ENCODE measurements around the gene IL9R. TPM values are rescaled to one million over a fixed set of nuclear protein-coding genes. Genes with fewer than 3 reads are reported as not detected.
"Not testable (repeated sequence)": the region's sequence is repeated elsewhere in the genome, so short reads cannot be mapped to it uniquely, and the experiment has no call there.

The IL9R gene
- total and polyA plus RNA-seq, 4 donors, result 0.28 to 1.2 (median 0.51) TPM

GRCh38 chrX:155983326-155983725, 14.2 kb upstream of the IL9R start:
- TF ChIP-seq CTCF (IDR thresholded peaks at IDR 0.05; ENCODE audit: control extremely low read depth, extremely low read depth), result no peak

GRCh38 chrX:155985208-155985607, 12.3 kb upstream of the IL9R start:
- Histone ChIP-seq H3K27me3 (ENCODE audit: control insufficient read depth in 3 of 3, insufficient read depth in 3 of 3, low read length in 2 of 3) (no peaks in the 10 kb centered on the region), H3K4me3 (no peak overlapping the region), H3K36me3 (ENCODE audit: control insufficient read depth in 4 of 4, insufficient read depth in 4 of 4, low read length in 4 of 4) (no peaks in the 10 kb centered on the region), H3K9me3 (ENCODE audit: control insufficient read depth in 4 of 4, insufficient read depth in 3 of 4, low read length in 3 of 4) (peaks cover 1 to 13% (median 7%) of the 10 kb centered on the region in 4 donors), H3K9ac (ENCODE audit: insufficient read depth in 1 of 2, low read length in 2 of 2) (no peak overlapping the region), H3K4me1 (ENCODE audit: control insufficient read depth in 5 of 5, insufficient read depth in 5 of 5, low read length in 5 of 5) (no peaks in the 10 kb centered on the region), H3K27ac (ENCODE audit: low read depth in 1 of 2, low read length in 1 of 2) (no peak overlapping the region)
- ATAC-seq (ENCODE audit: insufficient read depth, low FRiP score) (no peak), DNase-seq (no peak)
- WGBS, 2 donors, result 49 to 56% methylated on average over 2 of the region's 2 CpGs
- no peak for TF ChIP-seq CTCF (IDR thresholded peaks at IDR 0.05; ENCODE audit: control extremely low read depth, extremely low read depth)

More at GRCh38 chrX:155983326-155983725, 14.2 kb upstream of the IL9R start:
- ATAC-seq (ENCODE audit: insufficient read depth, low FRiP score) (no peak), DNase-seq (no peak)
- 74 to 87% methylated on average over 2 of the region's 2 CpGs for WGBS, 2 donors
- H3K4me1 ChIP-seq (ENCODE audit: control insufficient read depth in 5 of 5, insufficient read depth in 5 of 5, low read length in 5 of 5), result no peaks in the 10 kb centered on the region
- peaks cover 0 to 9% (median 6%) of the 10 kb centered on the region in 4 donors for H3K9me3 ChIP-seq (ENCODE audit: control insufficient read depth in 4 of 4, insufficient read depth in 3 of 4, low read length in 3 of 4)
- no peaks in the 10 kb centered on the region for H3K27me3 ChIP-seq (ENCODE audit: control insufficient read depth in 3 of 3, insufficient read depth in 3 of 3, low read length in 2 of 3)
- H3K9ac ChIP-seq (ENCODE audit: insufficient read depth in 1 of 2, low read length in 2 of 2), result no peak overlapping the region
- H3K27ac ChIP-seq (ENCODE audit: low read depth in 1 of 2, low read length in 1 of 2), result no peak overlapping the region
- no peak overlapping the region for H3K4me3 ChIP-seq
- H3K36me3 ChIP-seq (ENCODE audit: control insufficient read depth in 4 of 4, insufficient read depth in 4 of 4, low read length in 4 of 4), result no peaks in the 10 kb centered on the region

- H3K27me3 ChIP-seq (ENCODE audit: control insufficient read depth in 3 of 3, insufficient read depth in 3 of 3, low read length in 2 of 3); ATAC-seq (ENCODE audit: insufficient read depth, low FRiP score); H3K9me3 ChIP-seq (ENCODE audit: control insufficient read depth in 4 of 4, insufficient read depth in 3 of 4, low read length in 3 of 4); H3K27ac ChIP-seq (ENCODE audit: low read depth in 1 of 2, low read length in 1 of 2); H3K4me3 ChIP-seq; H3K36me3 ChIP-seq (ENCODE audit: control insufficient read depth in 4 of 4, insufficient read depth in 4 of 4, low read length in 4 of 4); DNase-seq; H3K9ac ChIP-seq (ENCODE audit: insufficient read depth in 1 of 2, low read length in 2 of 2); H3K4me1 ChIP-seq (ENCODE audit: control insufficient read depth in 5 of 5, insufficient read depth in 5 of 5, low read length in 5 of 5): not testable (repeated sequence)
- 30 to 36% methylated on average over 2 of the region's 2 CpGs for WGBS, 2 donors
These were observed 10.5 kb upstream of the IL9R start for GRCh38 chrX:155986995-155987394.

GRCh38 chrX:155988859-155989258, 8.6 kb upstream of the IL9R start:
- DNase-seq (no peak), ATAC-seq (ENCODE audit: insufficient read depth, low FRiP score) (no peak)
- peaks cover 0 to 5% (median 5%) of the 10 kb centered on the region in 4 donors for H3K9me3 ChIP-seq (ENCODE audit: control insufficient read depth in 4 of 4, insufficient read depth in 3 of 4, low read length in 3 of 4)
- H3K36me3 ChIP-seq (ENCODE audit: control insufficient read depth in 4 of 4, insufficient read depth in 4 of 4, low read length in 4 of 4), result no peaks in the 10 kb centered on the region
- no peaks in the 10 kb centered on the region for H3K27me3 ChIP-seq (ENCODE audit: control insufficient read depth in 3 of 3, insufficient read depth in 3 of 3, low read length in 2 of 3)
- TF ChIP-seq CTCF (IDR thresholded peaks at IDR 0.05; ENCODE audit: control extremely low read depth, extremely low read depth), result no peak
- no peak overlapping the region for H3K4me3 ChIP-seq
- no peak overlapping the region for H3K9ac ChIP-seq (ENCODE audit: insufficient read depth in 1 of 2, low read length in 2 of 2)
- 74 to 86% methylated on average over 4 of the region's 4 CpGs for WGBS, 2 donors
- H3K27ac ChIP-seq (ENCODE audit: low read depth in 1 of 2, low read length in 1 of 2), result no peak overlapping the region
- no peaks in the 10 kb centered on the region for H3K4me1 ChIP-seq (ENCODE audit: control insufficient read depth in 5 of 5, insufficient read depth in 5 of 5, low read length in 5 of 5)
